ENCODE measurements around the gene PIK3C2G. TPM values are rescaled to one million over a fixed set of nuclear protein-coding genes. Genes with fewer than 3 reads are reported as not detected.
A peak's percentile ranks its signal among the peaks of the same experiment; 100 is the strongest.

The PIK3C2G gene
- total RNA-seq, 1 experiment from 2014 or later: not detected

GRCh38 chr12:18684430-18684829 lies 423.1 kb downstream of the PIK3C2G start:
- DNase-seq (ENCODE audit: low read depth, low spot score) (no peak), ATAC-seq (no peak)
- Histone ChIP-seq H3K4me1 (ENCODE audit: control insufficient read depth in 1 of 2, insufficient read depth in 2 of 2, low read length in 2 of 2) (peaks cover 0 to 6% of the 10 kb centered on the region in 2 experiments; a peak in 2 of 4 replicates), H3K27me3 (ENCODE audit: insufficient read depth, low read length) (no peaks in the 10 kb centered on the region), H4K20me1 (ENCODE audit: insufficient read depth) (no peaks in the 10 kb centered on the region), H3K9me3 (ENCODE audit: control insufficient read depth in 1 of 2, insufficient read depth in 1 of 2, low read depth in 1 of 2, low read length in 2 of 2) (no peaks in the 10 kb centered on the region), H2AFZ (ENCODE audit: low read depth, low read length, poor library complexity, severe bottlenecking) (no peak overlapping the region), H3K4me2 (ENCODE audit: low read length) (no peak overlapping the region), H3K9ac (ENCODE audit: low read length) (no peak overlapping the region), H3K27ac (ENCODE audit: low read depth, low read length) (no peak overlapping the region), H3K36me3 (ENCODE audit: control insufficient read depth in 1 of 2, insufficient read depth in 2 of 2, low read length in 2 of 2) (no peaks in the 10 kb centered on the region), H3K79me2 (ENCODE audit: insufficient read depth, low read length) (no peaks in the 10 kb centered on the region), H3K9me2 (ENCODE audit: insufficient read depth) (no peaks in the 10 kb centered on the region), H3K4me3 (replicated peaks in 1 of 2; ENCODE audit: low read depth in 1 of 2, low read length in 2 of 2) (no peak overlapping the region)
- ChIA-PET CTCF (no interaction called here), RAD21 (ENCODE audit: low non-redundant PET in 1 of 2, low total read pairs in 2 of 2, uncharacterized antibody in 2 of 2, unreplicated experiment in 2 of 2) (no interaction called here), POLR2A (no interaction called here)
- BruUV-seq (replicated peaks): no TSS peak
- intact Hi-C loops (cut with micrococcal nuclease): no loop called here
- TF ChIP-seq EZH2 (IDR thresholded peaks at IDR 0.05): no peak
- TF ChIP-seq, protein P1, sequence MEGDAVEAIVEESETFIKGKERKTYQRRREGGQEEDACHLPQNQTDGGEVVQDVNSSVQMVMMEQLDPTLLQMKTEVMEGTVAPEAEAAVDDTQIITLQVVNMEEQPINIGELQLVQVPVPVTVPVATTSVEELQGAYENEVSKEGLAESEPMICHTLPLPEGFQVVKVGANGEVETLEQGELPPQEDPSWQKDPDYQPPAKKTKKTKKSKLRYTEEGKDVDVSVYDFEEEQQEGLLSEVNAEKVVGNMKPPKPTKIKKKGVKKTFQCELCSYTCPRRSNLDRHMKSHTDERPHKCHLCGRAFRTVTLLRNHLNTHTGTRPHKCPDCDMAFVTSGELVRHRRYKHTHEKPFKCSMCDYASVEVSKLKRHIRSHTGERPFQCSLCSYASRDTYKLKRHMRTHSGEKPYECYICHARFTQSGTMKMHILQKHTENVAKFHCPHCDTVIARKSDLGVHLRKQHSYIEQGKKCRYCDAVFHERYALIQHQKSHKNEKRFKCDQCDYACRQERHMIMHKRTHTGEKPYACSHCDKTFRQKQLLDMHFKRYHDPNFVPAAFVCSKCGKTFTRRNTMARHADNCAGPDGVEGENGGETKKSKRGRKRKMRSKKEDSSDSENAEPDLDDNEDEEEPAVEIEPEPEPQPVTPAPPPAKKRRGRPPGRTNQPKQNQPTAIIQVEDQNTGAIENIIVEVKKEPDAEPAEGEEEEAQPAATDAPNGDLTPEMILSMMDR (IDR thresholded peaks at IDR 0.05 in 2 of 3, conservative IDR thresholded peaks at IDR 0.05 in 1 of 3; ENCODE audit: borderline replicate concordance in 1 of 3, insufficient read depth in 1 of 3, low read depth in 2 of 3, low read length in 2 of 3): no peak
- TF ChIP-seq, protein P2, sequence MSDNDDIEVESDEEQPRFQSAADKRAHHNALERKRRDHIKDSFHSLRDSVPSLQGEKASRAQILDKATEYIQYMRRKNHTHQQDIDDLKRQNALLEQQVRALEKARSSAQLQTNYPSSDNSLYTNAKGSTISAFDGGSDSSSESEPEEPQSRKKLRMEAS (IDR thresholded peaks at IDR 0.05): no peak
- no peak for TF ChIP-seq ELF1 (IDR thresholded peaks at IDR 0.05; ENCODE audit: borderline replicate concordance, low read depth)
- no peak for TF ChIP-seq YY1 (IDR thresholded peaks at IDR 0.05; ENCODE audit: extremely low read depth, insufficient replicate concordance, low read depth, low read length)
- no peak for TF ChIP-seq TCF7L2 (IDR thresholded peaks at IDR 0.05; ENCODE audit: borderline replicate concordance, extremely low read depth, insufficient read depth, insufficient read length)

- TF ChIP-seq, protein P1 (IDR thresholded peaks at IDR 0.05 in 2 of 3, conservative IDR thresholded peaks at IDR 0.05 in 1 of 3; ENCODE audit: borderline replicate concordance in 1 of 3, insufficient read depth in 1 of 3, low read depth in 2 of 3, low read length in 2 of 3): no peak
- TF ChIP-seq EZH2phosphoT487 (IDR thresholded peaks at IDR 0.05; ENCODE audit: borderline replicate concordance) (no peak), YY1 (IDR thresholded peaks at IDR 0.05; ENCODE audit: extremely low read depth, insufficient replicate concordance, low read depth, low read length) (no peak)
- TF ChIP-seq, protein P2 (IDR thresholded peaks at IDR 0.05): no peak
- Histone ChIP-seq H2AFZ (ENCODE audit: low read depth, low read length, poor library complexity, severe bottlenecking) (no peak overlapping the region), H4K20me1 (ENCODE audit: insufficient read depth) (no peaks in the 10 kb centered on the region), H3K9me2 (ENCODE audit: insufficient read depth) (no peaks in the 10 kb centered on the region), H3K9me3 (ENCODE audit: control insufficient read depth in 1 of 2, insufficient read depth in 1 of 2, low read depth in 1 of 2, low read length in 2 of 2) (no peaks in the 10 kb centered on the region), H3K4me1 (ENCODE audit: control insufficient read depth in 1 of 2, insufficient read depth in 2 of 2, low read length in 2 of 2) (peaks cover 0 to 16% of the 10 kb centered on the region in 2 experiments; a peak in 2 of 4 replicates), H3K27me3 (ENCODE audit: insufficient read depth, low read length) (no peaks in the 10 kb centered on the region), H3K4me2 (ENCODE audit: low read length) (peak overlapping the region; percentile 51; the same call in 1 of the 2 replicates), H3K27ac (ENCODE audit: low read depth, low read length) (no peak overlapping the region), H3K4me3 (replicated peaks in 1 of 2; ENCODE audit: low read depth in 1 of 2, low read length in 2 of 2) (no peak overlapping the region), H3K36me3 (ENCODE audit: control insufficient read depth in 1 of 2, insufficient read depth in 2 of 2, low read length in 2 of 2) (no peaks in the 10 kb centered on the region), H3K79me2 (ENCODE audit: insufficient read depth, low read length) (no peaks in the 10 kb centered on the region), H3K9ac (ENCODE audit: low read length) (no peak overlapping the region)
- RAD21 ChIA-PET (ENCODE audit: low non-redundant PET in 1 of 2, low total read pairs in 2 of 2, uncharacterized antibody in 2 of 2, unreplicated experiment in 2 of 2): no interaction called here
- intact Hi-C loops (cut with micrococcal nuclease): no loop called here
- no peak for ATAC-seq
- CTCF ChIA-PET: no interaction called here
- POLR2A ChIA-PET: interaction anchor here (1.0 kb wide), 1 partner anchor 13 kb away, joined by 3 read pairs; no protein-coding TSS in a partner anchor
- no peak for DNase-seq (ENCODE audit: low read depth, low spot score)
- no TSS peak for BruUV-seq (replicated peaks)
Observed at GRCh38 chr12:18689771-18690170, 428.5 kb downstream of the PIK3C2G start.

All from HCT116 (cell line).